ENCODE data around the gene SLC6A12.

Gene SLC6A12

DNA sequence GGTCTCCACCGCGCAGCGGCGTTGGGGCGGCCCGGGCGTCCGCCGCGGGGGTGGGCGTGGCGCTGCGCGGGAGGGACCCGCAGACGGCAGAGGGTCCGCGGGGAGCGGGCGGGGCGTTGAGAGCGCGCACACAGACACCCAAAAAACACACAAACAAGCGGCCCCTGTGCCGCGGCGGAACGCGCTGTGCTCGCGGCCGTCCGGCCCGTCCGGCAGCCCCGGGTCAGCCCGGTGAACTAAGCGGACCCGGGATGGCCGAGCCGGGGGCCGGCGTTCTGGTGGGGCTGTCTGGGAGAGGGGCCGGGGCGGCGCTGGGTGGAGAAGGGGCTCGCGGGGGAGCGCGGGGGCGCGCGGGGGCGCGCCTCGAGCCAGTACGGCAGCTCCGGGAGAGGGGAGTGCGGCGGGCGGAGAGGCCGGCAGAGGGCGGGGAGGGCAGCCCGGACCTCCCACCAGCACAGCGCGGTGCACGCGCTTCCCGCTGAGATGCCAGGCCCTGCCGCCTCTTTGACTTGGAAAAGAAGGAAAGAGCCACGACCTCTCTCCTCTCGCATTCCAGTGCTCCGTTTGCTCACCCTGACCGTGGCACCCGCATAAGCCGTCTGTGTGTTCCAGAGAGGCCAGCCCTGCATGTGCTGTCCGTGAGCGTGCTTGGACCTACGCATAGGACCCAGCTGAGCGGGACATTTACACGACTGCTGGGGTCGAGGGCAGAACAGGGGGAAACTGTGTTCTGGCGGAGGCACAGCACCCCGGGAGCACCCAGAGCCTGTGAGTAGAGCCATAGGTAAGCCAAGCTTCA lies 10.3 kb downstream of the SLC6A12 start:
- no peak overlapping the region for H3K27ac ChIP-seq
- peaks cover 5% of the 10 kb centered on the region for H3K27me3 ChIP-seq (replicated peaks)
- DNase-seq = no peak
- peak overlapping the region; percentile 30 for H3K4me3 ChIP-seq (ENCODE audit: low read depth, low read length)
- no peaks in the 10 kb centered on the region for H3K36me3 ChIP-seq (replicated peaks)
- TF ChIP-seq, protein P1, sequence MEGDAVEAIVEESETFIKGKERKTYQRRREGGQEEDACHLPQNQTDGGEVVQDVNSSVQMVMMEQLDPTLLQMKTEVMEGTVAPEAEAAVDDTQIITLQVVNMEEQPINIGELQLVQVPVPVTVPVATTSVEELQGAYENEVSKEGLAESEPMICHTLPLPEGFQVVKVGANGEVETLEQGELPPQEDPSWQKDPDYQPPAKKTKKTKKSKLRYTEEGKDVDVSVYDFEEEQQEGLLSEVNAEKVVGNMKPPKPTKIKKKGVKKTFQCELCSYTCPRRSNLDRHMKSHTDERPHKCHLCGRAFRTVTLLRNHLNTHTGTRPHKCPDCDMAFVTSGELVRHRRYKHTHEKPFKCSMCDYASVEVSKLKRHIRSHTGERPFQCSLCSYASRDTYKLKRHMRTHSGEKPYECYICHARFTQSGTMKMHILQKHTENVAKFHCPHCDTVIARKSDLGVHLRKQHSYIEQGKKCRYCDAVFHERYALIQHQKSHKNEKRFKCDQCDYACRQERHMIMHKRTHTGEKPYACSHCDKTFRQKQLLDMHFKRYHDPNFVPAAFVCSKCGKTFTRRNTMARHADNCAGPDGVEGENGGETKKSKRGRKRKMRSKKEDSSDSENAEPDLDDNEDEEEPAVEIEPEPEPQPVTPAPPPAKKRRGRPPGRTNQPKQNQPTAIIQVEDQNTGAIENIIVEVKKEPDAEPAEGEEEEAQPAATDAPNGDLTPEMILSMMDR (IDR thresholded peaks at IDR 0.05; ENCODE audit: low read depth, low read length, missing control alignments) = no peak
- in situ Hi-C loops (cut with HindIII; ENCODE audit: low pct_ligation_motif_present, low sequenced_read_pairs) = no loop called here

DNA sequence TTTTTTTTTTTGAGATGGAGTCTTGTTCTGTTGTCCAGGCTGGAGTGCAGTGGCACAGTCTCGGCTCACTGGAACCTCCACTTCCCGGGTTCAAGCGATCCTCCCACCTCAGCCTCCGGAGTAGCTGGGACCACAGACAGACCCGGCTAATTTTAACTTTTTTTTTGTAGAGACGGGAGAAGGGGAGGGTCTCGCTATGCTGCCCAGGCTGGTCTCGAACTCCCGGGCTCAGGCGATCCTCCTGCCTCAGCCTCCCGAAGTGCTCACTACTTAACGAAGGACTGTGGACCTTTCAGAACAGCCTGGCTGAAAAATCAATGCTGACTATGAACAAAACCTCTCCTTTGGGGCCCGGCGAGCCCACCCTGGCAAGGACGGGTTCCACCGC lies 10.9 kb downstream of the SLC6A12 start:
- no peak for DNase-seq
- no peak overlapping the region for H3K27ac ChIP-seq
- TF ChIP-seq, protein P1 (IDR thresholded peaks at IDR 0.05; ENCODE audit: low read depth, low read length, missing control alignments) = no peak
- peaks cover 5% of the 10 kb centered on the region for H3K27me3 ChIP-seq (replicated peaks)
- H3K36me3 ChIP-seq (replicated peaks) = no peaks in the 10 kb centered on the region
- no peak overlapping the region for H3K4me3 ChIP-seq (ENCODE audit: low read depth, low read length)
- in situ Hi-C loops (cut with HindIII; ENCODE audit: low pct_ligation_motif_present, low sequenced_read_pairs) = no loop called here

DNA sequence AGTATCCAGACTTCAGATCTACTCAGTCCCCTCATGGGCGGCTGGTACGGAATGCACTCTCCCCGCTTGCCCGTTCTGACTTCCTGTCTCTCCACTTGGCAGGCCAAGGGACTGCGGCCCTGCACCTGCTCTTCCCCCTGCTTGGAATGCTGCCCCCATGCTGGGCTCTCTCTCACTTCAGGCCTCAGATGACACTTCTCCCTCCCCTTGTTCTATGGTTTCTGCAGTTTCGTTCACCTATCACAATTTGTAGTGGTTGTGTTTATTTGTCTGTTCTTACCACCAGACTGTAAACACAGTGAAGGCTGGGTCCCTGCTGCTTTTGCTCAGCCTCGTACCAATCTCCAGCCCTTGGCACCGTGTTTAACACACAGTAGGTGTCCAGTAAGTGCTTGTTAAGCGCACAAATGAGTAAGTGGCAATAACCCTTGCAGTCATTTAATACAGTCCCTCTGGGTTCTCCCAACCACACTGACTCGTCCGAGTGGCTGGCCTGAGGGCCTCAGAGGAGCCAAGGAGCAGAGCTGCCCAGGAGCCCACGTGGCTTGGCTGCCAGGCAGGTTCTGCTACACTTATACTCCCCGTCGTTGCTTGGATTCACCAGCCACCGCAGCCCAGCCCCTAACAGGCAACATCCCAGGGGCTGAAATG lies 11.8 kb downstream of the SLC6A12 start:
- Histone ChIP-seq H3K27ac (no peak overlapping the region), H3K27me3 (replicated peaks) (peaks cover 5% of the 10 kb centered on the region), H3K4me3 (ENCODE audit: low read depth, low read length) (no peak overlapping the region), H3K36me3 (replicated peaks) (no peaks in the 10 kb centered on the region)
- no peak for DNase-seq
- TF ChIP-seq, protein P1 (IDR thresholded peaks at IDR 0.05; ENCODE audit: low read depth, low read length, missing control alignments) = no peak
- in situ Hi-C loops (cut with HindIII; ENCODE audit: low pct_ligation_motif_present, low sequenced_read_pairs) = no loop called here

DNA sequence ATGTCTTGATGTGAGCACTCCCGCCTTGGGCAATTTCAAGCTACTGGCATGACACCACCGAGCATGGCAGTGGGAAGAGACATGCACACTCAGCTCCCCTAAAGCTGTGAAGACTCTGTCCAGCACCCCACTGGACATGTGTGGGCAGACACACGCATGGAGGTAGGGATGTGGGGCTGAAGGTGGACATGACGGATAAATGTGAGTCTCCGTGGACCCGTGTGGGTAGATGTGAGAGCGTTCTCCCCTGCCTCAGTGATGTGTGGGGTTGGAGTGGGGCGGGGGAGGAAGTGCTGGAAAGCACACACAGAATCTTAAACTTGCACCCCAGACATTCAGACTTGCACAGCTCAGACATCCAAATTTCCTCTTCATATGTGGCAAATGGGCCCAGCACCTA lies 12.6 kb downstream of the SLC6A12 start:
- Histone ChIP-seq H3K4me3 (ENCODE audit: low read depth, low read length) (no peak overlapping the region), H3K27me3 (replicated peaks) (peaks cover 5% of the 10 kb centered on the region), H3K27ac (no peak overlapping the region), H3K36me3 (replicated peaks) (no peaks in the 10 kb centered on the region)
- TF ChIP-seq, protein P1 (IDR thresholded peaks at IDR 0.05; ENCODE audit: low read depth, low read length, missing control alignments) = no peak
- DNase-seq = no peak
- in situ Hi-C loops (cut with HindIII; ENCODE audit: low pct_ligation_motif_present, low sequenced_read_pairs) = no loop called here

DNA sequence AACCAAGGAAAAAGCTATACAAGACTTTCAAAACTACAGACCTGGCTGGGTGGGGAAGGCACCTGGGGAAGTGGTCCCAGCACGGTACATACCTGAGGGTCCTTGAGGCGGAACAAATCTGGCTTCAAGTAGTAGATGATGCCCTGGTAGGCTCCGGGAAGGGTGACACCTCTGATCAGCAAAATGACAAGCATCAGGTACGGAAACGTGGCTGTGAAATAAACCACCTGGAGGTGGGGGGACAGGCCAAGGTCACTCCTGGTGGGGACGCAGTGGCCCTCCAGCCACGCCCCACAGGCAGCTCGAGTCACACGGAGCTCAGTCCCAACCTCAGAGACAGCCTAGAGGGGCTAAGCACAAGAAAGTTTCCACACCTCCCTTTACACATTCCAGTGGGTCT lies 15.3 kb downstream of the SLC6A12 start:
- H3K4me3 ChIP-seq (ENCODE audit: low read depth, low read length) = no peak overlapping the region
- H3K27ac ChIP-seq = no peak overlapping the region
- no peak for DNase-seq
- H3K27me3 ChIP-seq (replicated peaks) = no peaks in the 10 kb centered on the region
- TF ChIP-seq, protein P1 (IDR thresholded peaks at IDR 0.05; ENCODE audit: low read depth, low read length, missing control alignments) = no peak
- in situ Hi-C loops (cut with HindIII; ENCODE audit: low pct_ligation_motif_present, low sequenced_read_pairs) = no loop called here
- H3K36me3 ChIP-seq (replicated peaks) = no peaks in the 10 kb centered on the region
